Erythroblast (primary cell): ENCODE measurements around the gene PXN.

Experiments
- GATA1 ChIP-seq: IDR thresholded peaks from 2 replicates; pipeline ENCODE4 v1.6.1; 2011; ENCODE audit warnings: low read depth, mild to moderate bottlenecking, control low read depth, low read length, moderate library complexity
- POLR2A ChIP-seq: IDR thresholded peaks from 2 replicates; pipeline ENCODE4 v1.6.1; 2011; ENCODE audit warnings: mild to moderate bottlenecking, low read length

DNA sequence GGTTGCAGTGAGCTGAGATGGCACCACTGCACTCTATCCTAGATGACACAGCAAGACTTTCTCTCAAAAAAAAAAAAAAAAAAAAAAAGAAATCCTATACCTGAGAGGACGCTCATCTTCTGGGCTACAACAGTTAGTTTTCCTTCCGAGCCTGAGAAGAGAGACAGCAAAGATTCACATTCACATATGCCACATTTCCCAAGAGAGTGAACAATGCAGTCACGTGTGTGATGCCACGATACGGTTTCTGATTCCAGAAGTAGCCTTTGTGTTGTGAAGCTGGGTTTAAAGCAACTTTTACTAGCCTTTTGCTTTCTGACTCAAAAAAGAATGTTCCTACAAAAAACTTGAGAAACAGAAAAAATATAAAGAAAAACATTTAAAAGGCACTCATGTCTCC, 90.5 kb downstream of the PXN start:
- TF ChIP-seq POLR2A: no peak
- TF ChIP-seq GATA1: no peak
